ENCODE data around the gene CLCNKA. TPM values are rescaled to one million over a fixed set of nuclear protein-coding genes. Genes with fewer than 3 reads are reported as not detected.

CLCNKA gene
- polyA plus RNA-seq, 1 of the 3 experiments (the other 2 are of a cell fraction) = 0.03 TPM

DNA sequence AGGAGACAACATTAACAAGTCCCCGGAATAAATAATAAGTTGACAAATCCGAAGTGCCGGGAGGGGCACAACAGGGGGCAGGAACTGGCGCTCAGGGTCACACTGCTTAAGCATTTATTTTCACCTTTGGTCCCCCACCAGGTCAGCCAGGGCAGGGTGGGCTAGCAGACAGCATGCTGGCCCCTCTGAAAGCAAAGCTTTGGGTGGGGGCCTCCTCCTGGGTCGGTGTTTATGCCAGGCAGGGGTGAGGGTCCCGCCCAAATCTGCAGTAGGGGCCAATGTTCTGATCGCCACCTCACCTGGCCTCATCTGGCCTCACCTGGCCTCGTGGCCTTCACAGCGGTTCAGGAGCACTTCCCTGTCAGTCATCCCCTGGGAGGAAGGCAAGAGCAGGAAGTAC, 59.8 kb downstream of the CLCNKA start:
- CTCF ChIA-PET = interaction anchor here (0.6 to 12.3 kb wide), 39 partner anchors 10 to 539 kb away, joined by 3 to 513 read pairs (median 6); partner anchors contain the start of genes EPHA2, FAM131C and SZRD1
- TF ChIP-seq, protein P1, sequence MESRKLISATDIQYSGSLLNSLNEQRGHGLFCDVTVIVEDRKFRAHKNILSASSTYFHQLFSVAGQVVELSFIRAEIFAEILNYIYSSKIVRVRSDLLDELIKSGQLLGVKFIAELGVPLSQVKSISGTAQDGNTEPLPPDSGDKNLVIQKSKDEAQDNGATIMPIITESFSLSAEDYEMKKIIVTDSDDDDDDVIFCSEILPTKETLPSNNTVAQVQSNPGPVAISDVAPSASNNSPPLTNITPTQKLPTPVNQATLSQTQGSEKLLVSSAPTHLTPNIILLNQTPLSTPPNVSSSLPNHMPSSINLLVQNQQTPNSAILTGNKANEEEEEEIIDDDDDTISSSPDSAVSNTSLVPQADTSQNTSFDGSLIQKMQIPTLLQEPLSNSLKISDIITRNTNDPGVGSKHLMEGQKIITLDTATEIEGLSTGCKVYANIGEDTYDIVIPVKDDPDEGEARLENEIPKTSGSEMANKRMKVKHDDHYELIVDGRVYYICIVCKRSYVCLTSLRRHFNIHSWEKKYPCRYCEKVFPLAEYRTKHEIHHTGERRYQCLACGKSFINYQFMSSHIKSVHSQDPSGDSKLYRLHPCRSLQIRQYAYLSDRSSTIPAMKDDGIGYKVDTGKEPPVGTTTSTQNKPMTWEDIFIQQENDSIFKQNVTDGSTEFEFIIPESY (IDR thresholded peaks at IDR 0.05; ENCODE audit: borderline replicate concordance, low read depth) = no peak
- TF ChIP-seq JUND (IDR thresholded peaks at IDR 0.05) (no peak), EP300 (IDR thresholded peaks at IDR 0.05; ENCODE audit: borderline replicate concordance in 1 of 2, low read depth in 1 of 2, low read length in 1 of 2) (no peak), MXI1 (IDR thresholded peaks at IDR 0.05; ENCODE audit: low read depth, low read length) (no peak), GABPA (IDR thresholded peaks at IDR 0.05; ENCODE audit: low read depth) (no peak), NRF1 (IDR thresholded peaks at IDR 0.05; ENCODE audit: low read depth, low read length) (no peak), FOXM1 (IDR thresholded peaks at IDR 0.05; ENCODE audit: low read depth) (no peak), ELF1 (IDR thresholded peaks at IDR 0.05) (no peak), RFX5 (IDR thresholded peaks at IDR 0.05; ENCODE audit: low read length) (no peak), EZH2phosphoT487 (IDR thresholded peaks at IDR 0.05; ENCODE audit: borderline replicate concordance, low read depth) (no peak)
- TF ChIP-seq, protein P2, sequence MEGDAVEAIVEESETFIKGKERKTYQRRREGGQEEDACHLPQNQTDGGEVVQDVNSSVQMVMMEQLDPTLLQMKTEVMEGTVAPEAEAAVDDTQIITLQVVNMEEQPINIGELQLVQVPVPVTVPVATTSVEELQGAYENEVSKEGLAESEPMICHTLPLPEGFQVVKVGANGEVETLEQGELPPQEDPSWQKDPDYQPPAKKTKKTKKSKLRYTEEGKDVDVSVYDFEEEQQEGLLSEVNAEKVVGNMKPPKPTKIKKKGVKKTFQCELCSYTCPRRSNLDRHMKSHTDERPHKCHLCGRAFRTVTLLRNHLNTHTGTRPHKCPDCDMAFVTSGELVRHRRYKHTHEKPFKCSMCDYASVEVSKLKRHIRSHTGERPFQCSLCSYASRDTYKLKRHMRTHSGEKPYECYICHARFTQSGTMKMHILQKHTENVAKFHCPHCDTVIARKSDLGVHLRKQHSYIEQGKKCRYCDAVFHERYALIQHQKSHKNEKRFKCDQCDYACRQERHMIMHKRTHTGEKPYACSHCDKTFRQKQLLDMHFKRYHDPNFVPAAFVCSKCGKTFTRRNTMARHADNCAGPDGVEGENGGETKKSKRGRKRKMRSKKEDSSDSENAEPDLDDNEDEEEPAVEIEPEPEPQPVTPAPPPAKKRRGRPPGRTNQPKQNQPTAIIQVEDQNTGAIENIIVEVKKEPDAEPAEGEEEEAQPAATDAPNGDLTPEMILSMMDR (IDR thresholded peaks at IDR 0.05) = no peak
- TF ChIP-seq, protein P3, sequence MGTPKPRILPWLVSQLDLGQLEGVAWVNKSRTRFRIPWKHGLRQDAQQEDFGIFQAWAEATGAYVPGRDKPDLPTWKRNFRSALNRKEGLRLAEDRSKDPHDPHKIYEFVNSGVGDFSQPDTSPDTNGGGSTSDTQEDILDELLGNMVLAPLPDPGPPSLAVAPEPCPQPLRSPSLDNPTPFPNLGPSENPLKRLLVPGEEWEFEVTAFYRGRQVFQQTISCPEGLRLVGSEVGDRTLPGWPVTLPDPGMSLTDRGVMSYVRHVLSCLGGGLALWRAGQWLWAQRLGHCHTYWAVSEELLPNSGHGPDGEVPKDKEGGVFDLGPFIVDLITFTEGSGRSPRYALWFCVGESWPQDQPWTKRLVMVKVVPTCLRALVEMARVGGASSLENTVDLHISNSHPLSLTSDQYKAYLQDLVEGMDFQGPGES (IDR thresholded peaks at IDR 0.05; ENCODE audit: low read depth, low read length) = no peak
- TF ChIP-seq, protein P4, sequence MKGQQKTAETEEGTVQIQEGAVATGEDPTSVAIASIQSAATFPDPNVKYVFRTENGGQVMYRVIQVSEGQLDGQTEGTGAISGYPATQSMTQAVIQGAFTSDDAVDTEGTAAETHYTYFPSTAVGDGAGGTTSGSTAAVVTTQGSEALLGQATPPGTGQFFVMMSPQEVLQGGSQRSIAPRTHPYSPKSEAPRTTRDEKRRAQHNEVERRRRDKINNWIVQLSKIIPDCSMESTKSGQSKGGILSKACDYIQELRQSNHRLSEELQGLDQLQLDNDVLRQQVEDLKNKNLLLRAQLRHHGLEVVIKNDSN (IDR thresholded peaks at IDR 0.05; ENCODE audit: borderline replicate concordance, low read depth) = no peak
- TF ChIP-seq, protein P5, sequence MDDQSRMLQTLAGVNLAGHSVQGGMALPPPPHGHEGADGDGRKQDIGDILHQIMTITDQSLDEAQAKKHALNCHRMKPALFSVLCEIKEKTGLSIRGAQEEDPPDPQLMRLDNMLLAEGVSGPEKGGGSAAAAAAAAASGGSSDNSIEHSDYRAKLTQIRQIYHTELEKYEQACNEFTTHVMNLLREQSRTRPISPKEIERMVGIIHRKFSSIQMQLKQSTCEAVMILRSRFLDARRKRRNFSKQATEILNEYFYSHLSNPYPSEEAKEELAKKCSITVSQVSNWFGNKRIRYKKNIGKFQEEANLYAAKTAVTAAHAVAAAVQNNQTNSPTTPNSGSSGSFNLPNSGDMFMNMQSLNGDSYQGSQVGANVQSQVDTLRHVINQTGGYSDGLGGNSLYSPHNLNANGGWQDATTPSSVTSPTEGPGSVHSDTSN (IDR thresholded peaks at IDR 0.05) = no peak
- peaks cover 2 to 9% of the 10 kb centered on the region in 2 experiments; a peak in 3 of 4 replicates for H3K4me1 ChIP-seq (ENCODE audit: control insufficient read depth in 1 of 2, insufficient read depth in 2 of 2, low read depth in 1 of 2, low read length in 1 of 2)
- no peaks in the 10 kb centered on the region for H4K20me1 ChIP-seq (ENCODE audit: insufficient read depth)
- no peaks in the 10 kb centered on the region for H3K36me3 ChIP-seq (replicated peaks in 1 of 2; ENCODE audit: control insufficient read depth in 1 of 2, insufficient read depth in 2 of 2, low read length in 1 of 2)
- peaks cover 16% of the 10 kb centered on the region for H3F3A ChIP-seq (replicated peaks; ENCODE audit: insufficient read depth)
- no peak for DNase-seq
- POLR2A ChIA-PET = interaction anchor here (0.9 kb wide), 1 partner anchor 104 kb away, joined by 3 read pairs; no protein-coding TSS in a partner anchor
- H3K4me2 ChIP-seq = no peak overlapping the region
- no peaks in the 10 kb centered on the region for H3K27me3 ChIP-seq (ENCODE audit: insufficient read depth)
- H3K9ac ChIP-seq = no peak overlapping the region
- no peak overlapping the region for H3K27ac ChIP-seq (ENCODE audit: low read depth in 2 of 2, low read length in 1 of 2)
- H3K9me2 ChIP-seq = no peaks in the 10 kb centered on the region
- no peaks in the 10 kb centered on the region for H3K79me2 ChIP-seq (ENCODE audit: insufficient read depth)
- no peak overlapping the region for H3K4me3 ChIP-seq (ENCODE audit: low read depth in 2 of 2, low read length in 1 of 2)
- no peaks in the 10 kb centered on the region for H3K9me3 ChIP-seq
- no peak overlapping the region for H2AFZ ChIP-seq (ENCODE audit: low read depth)
- 95% methylated on average over 5 of the region's 9 CpGs for WGBS (ENCODE audit: low lambda C conversion rate)
